WERI-Rb-1 (cell line): ENCODE data around the gene MAGEB6.
"Not testable (repeated sequence)": the region's sequence is repeated elsewhere in the genome, so short reads cannot be mapped to it uniquely, and the experiment has no call there.

Source experiments
- DNase-seq: peaks from one replicate; pipeline ENCODE4 v3.0.0-alpha.2; 2020
- H3K27ac ChIP-seq: fragments of 250-450 bp; sonication (Bioruptor Pico); 2 replicates; pipeline ENCODE4 v1.5.1; 2020; ENCODE audit warnings: mild to moderate bottlenecking, moderate library complexity
- H3K27me3 ChIP-seq: fragments of 250-450 bp; sonication (Bioruptor Pico); 2 replicates; pipeline ENCODE4 v1.5.1; 2021; ENCODE audit warnings: mild to moderate bottlenecking, low read depth, moderate library complexity; ENCODE audit not compliant: insufficient read depth, severe bottlenecking
- H3K36me3 ChIP-seq: fragments of 250-450 bp; sonication (Bioruptor Pico); 2 replicates; pipeline ENCODE4 v1.5.1; 2020; ENCODE audit warnings: mild to moderate bottlenecking, moderate library complexity
- H3K4me3 ChIP-seq: 2 replicates; pipeline ENCODE4 v1.5.1; 2011; ENCODE audit warnings: low read depth, mild to moderate bottlenecking, control low read depth, low read length
- H3K9me3 ChIP-seq: fragments of 250-450 bp; sonication (Bioruptor Pico); 2 replicates; pipeline ENCODE4 v1.5.1; 2021; ENCODE audit warnings: mild to moderate bottlenecking, moderate library complexity; ENCODE audit not compliant: severe bottlenecking
- TF ChIP-seq, protein P1 (sequence below): IDR thresholded peaks from 2 replicates; pipeline ENCODE4 v1.5.1; 2011; ENCODE audit warnings: low read depth, mild to moderate bottlenecking, control low read depth, inconsistent platforms, low read length

The MAGEB6 gene, protein sequence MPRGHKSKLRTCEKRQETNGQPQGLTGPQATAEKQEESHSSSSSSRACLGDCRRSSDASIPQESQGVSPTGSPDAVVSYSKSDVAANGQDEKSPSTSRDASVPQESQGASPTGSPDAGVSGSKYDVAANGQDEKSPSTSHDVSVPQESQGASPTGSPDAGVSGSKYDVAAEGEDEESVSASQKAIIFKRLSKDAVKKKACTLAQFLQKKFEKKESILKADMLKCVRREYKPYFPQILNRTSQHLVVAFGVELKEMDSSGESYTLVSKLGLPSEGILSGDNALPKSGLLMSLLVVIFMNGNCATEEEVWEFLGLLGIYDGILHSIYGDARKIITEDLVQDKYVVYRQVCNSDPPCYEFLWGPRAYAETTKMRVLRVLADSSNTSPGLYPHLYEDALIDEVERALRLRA

DNA sequence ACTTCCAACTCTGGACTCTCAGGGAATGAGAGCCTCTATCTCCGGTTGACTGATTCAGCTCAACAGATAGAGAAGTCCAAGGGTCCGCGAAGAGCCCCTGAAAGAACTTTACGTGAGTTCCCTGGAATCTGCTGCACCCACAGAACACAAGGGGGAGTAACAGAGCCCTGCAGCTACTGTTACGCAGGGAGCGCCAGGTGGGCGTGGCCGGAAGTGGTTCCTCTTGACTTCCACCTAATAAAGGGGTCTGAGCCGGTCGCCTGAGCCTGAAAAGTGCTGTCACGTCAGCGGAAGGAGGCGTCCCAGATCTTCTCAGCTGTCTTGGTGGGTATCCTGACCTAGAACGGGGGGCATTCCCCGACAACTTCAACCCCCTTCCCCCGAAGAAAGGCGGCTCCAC, at the start of gene MAGEB6:
MAGEB6 (plus strand) TSS at position 237 of the 400 bp plus-strand sequence. CDS start 1,407 bp downstream, outside the sequence.
- peaks cover 2% of the 10 kb centered on the region for H3K9me3 ChIP-seq
- TF ChIP-seq, protein P1, sequence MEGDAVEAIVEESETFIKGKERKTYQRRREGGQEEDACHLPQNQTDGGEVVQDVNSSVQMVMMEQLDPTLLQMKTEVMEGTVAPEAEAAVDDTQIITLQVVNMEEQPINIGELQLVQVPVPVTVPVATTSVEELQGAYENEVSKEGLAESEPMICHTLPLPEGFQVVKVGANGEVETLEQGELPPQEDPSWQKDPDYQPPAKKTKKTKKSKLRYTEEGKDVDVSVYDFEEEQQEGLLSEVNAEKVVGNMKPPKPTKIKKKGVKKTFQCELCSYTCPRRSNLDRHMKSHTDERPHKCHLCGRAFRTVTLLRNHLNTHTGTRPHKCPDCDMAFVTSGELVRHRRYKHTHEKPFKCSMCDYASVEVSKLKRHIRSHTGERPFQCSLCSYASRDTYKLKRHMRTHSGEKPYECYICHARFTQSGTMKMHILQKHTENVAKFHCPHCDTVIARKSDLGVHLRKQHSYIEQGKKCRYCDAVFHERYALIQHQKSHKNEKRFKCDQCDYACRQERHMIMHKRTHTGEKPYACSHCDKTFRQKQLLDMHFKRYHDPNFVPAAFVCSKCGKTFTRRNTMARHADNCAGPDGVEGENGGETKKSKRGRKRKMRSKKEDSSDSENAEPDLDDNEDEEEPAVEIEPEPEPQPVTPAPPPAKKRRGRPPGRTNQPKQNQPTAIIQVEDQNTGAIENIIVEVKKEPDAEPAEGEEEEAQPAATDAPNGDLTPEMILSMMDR = no peak
- H3K27ac ChIP-seq = no peak within 1 kb of the TSS
- H3K36me3 ChIP-seq = no peaks in the 10 kb centered on the region
- no peak within 1 kb of the TSS for H3K4me3 ChIP-seq
- DNase-seq = no peak
- no peaks in the 10 kb centered on the region for H3K27me3 ChIP-seq

DNA sequence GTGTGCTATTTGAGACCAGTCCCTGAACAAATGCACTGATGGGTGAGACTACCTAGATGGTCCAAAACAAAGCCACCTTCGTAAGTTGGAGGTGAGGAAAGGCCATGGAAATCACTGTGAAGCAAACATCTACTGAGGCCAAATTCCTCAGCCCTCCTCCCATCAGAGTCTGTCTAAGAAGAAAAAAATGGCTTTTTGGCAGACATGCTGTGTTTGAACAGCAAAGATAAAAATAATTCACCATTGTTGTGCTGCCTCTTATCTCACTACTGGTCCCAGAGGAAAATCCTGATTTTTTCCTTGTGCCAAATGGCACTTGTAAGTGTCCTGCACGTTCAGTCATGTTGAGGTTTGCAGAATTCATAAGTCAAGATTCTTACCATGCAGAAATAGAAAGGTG, 46.2 kb upstream of the MAGEB6 start:
- Histone ChIP-seq H3K27me3 (no peaks in the 10 kb centered on the region), H3K9me3 (no peaks in the 10 kb centered on the region), H3K36me3 (no peaks in the 10 kb centered on the region), H3K4me3 (no peak overlapping the region), H3K27ac (no peak overlapping the region)
- DNase-seq = no peak
- TF ChIP-seq, protein P1 = no peak

DNA sequence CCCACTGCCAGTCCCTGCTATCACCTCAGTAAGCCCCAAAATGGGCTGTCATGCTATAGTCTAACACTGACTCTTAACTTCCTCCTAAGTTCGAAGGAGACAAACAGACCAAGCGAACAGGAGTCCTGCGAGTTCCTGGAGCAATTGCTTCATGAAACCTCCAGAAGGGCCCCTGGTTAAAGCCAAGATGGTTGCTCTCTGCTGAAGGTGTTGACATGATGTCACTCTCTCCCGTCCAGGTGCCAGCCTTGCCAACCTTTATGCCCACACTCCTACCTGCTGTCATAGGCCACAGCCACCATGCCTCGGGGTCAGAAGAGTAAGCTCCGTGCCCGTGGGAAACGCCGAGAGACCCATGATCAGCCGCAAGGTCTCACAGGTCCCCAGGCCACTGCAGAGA, 31.9 kb upstream of the MAGEB6 start, which contains the start of gene MAGEB6B:
MAGEB6B (plus strand) TSS at position 301 of the 400 bp plus-strand sequence; CDS start at position 301, 0 bp downstream.
- TF ChIP-seq, protein P1 = no peak
- H3K9me3 ChIP-seq = no peaks in the 10 kb centered on the region
- no peak within 1 kb of the TSS for H3K27ac ChIP-seq
- no peak within 1 kb of the TSS for H3K4me3 ChIP-seq
- H3K27me3 ChIP-seq = no peaks in the 10 kb centered on the region
- H3K36me3 ChIP-seq = no peaks in the 10 kb centered on the region
- no peak for DNase-seq

DNA sequence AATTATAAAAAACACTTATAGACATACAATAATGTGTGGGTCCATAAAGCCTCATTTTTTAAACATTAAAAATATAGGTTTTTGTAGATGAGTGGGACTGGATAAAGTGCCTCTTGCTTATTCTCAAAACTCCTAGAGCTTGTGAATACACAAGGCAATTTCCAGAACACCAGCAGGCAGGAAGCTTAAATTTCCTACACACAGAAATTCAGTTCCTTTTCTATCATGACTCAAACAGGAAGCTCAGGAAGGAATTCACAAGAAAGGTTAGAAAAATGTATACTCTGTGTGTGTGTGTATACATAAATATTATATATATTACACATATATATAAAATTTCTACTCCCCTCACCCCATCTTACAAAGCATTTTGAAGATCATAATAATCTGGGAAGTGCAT, 11.3 kb downstream of the MAGEB6 start:
- DNase-seq = no peak
- Histone ChIP-seq H3K27ac (no peak overlapping the region), H3K4me3 (no peak overlapping the region), H3K27me3 (no peaks in the 10 kb centered on the region), H3K9me3 (no peaks in the 10 kb centered on the region), H3K36me3 (no peaks in the 10 kb centered on the region)
- TF ChIP-seq, protein P1 = no peak

DNA sequence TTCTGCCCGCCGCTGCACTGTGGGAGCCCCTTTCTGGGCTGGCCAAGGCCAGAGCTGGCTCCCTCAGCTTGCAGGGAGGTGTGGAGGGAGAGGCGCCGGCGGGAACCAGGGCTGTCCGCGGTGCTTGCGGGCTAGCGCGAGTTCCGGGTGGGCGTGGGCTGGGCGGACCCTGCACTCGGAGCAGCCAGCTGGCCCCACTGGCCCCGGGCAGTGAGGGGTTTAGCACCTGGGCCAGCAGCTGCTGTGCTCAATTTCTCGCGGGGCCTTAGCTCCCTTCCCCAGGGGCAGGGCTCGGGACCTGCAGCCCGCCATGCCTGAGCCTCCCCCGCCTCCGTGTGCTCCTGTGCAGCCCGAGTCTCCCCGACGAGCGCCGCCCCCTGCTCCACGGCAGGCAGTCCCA, 12.5 kb downstream of the MAGEB6 start:
- H3K9me3 ChIP-seq, H3K4me3 ChIP-seq, DNase-seq, H3K27ac ChIP-seq, H3K36me3 ChIP-seq, H3K27me3 ChIP-seq: not testable (repeated sequence)

DNA sequence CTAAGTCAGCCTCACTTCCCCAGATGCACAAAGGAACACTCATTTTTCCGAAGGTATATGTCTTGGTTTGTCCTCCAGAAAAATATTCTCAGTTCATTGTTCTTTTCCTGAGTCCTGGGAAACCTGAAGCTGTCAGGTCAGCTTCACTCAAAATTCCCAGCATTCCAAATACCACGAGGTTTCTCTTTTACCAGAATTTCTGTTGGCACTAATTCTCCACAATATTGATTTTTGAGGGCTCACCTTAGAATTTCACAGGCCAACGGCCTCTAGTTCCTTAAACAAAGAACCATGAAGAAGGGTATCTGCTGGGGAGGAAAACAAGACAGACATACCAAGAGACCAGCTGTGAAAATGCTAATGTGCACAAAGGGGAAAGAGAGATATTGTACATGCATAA, 15.8 kb downstream of the MAGEB6 start:
- no peaks in the 10 kb centered on the region for H3K36me3 ChIP-seq
- TF ChIP-seq, protein P1 = no peak

More for the DNA sequence above, 15.8 kb downstream of the MAGEB6 start:
- Histone ChIP-seq H3K9me3 (no peaks in the 10 kb centered on the region), H3K27me3 (no peaks in the 10 kb centered on the region), H3K27ac (no peak overlapping the region), H3K4me3 (no peak overlapping the region)
- DNase-seq = no peak
